MM.1S (cell line): Measurements from ENCODE around the gene ZFP36L2.

ENCODE experiments used
- CTCF ChIP-seq: fragments of 300-600 bp; sonication (generic); IDR thresholded peaks from 2 replicates; pipeline ENCODE4 v1.5.1; 2016; ENCODE audit warnings: antibody characterized with exemption, low read length, mixed read lengths
- EZH2 ChIP-seq: fragments of 300-600 bp; sonication (generic); optimal IDR thresholded peaks from 2 replicates; pipeline ENCODE3; 2017; ENCODE audit warnings: low read depth, mild to moderate bottlenecking, antibody characterized with exemption, low read length, mixed read lengths
- EZH2phosphoT487 ChIP-seq: fragments of 300-600 bp; sonication (generic); IDR thresholded peaks from 2 replicates; pipeline ENCODE4 v1.6.1; 2018; ENCODE audit warnings: antibody characterized with exemption, low read length

DNA sequence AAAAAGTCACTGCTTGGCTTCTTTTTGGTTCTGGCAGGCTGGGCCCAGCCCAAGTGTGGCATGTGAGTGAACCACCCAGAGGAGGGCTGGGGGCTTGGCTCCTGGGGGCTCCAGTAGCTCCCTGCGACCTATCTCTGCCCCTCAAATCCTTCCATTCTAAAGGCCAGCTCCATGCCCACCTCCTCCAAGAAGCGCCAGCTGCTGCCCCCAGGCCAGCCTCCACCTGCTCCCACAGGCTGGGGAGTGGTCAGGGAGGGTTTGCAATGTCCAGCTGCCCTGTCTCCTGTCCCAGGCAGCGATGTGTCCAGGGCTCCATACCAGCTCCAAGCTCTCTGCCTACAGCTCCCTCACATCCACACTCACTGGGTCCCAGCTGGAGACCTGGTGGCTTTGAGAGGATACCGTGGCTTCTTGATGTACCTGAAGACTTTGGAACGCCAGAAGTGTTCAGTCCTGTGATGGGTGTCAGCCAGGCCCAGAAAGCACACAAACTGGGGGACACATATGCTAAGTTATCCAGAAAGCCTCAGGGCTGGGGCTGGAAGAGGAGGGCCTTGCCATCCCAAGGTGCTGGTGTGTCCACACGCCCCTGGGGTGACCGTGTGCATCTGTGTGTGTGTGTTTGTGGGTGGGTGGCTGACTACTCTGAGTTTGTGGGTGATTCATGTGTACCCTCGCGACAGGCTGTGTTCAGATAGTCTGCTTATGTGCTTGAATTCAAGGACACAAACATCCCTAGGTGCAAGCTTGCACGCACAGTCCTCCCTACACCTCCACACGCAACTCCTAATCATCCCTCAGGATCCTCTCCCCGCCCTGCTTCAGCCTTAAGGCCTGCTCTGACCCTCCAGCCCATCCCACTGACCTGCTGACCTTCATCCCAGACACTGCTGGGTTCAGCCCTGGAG, 33.4 kb downstream of the ZFP36L2 start:
- TF ChIP-seq CTCF: no peak
- no peak for TF ChIP-seq EZH2
- TF ChIP-seq EZH2phosphoT487: no peak
